Ammon's horn (tissue), 1 donor: ENCODE measurements around the gene OBSCN.

ENCODE experiments used
- DNase-seq: peaks from one replicate; pipeline ENCODE4 v3.0.0-alpha.2; 2016; ENCODE audit warnings: low spot score

OBSCN gene

GRCh38 chr1:228358039-228358763, 150.4 kb downstream of the OBSCN start:
- no peak for DNase-seq

DNA sequence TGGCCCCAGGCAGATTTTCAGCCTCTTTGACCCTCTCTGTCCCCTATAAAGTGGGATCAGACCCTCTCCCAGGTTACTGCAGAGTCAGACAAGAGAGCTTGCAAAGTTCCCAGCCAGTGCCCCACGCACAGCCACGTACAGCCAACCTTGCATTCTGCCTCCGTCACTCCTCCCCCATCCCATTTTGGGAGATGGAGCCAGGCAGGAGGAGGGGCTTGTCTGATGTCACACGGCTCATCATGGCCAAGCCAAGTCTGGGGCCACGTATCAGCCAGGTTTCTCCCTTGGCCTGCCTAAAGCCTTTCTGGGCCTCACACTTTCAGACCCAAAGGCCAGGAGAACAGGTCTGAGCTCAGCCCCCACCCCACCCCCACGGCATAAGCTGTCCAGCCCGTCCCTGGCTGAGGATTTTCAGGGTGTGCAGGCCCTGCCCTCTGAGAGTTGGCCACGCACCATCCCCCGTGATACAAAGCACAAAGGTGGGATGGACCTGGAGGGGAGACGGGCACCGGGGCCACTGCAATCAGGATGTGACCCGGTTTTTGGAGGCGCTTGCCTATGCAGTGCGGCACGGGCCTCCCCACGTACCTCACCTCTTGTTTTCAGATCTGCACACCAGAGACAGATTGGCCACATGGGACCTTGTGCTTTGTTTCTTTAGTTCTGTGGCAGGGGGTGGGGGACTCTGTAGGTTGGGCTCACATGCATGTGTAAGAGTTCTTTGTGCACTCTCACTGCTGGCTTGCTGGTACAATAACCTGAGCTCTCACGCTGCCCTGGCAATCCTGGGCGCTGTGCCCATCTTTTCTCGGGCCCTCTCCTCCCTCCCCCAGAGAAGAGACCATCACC, 151.1 kb downstream of the OBSCN start:
- DNase-seq: no peak

DNA sequence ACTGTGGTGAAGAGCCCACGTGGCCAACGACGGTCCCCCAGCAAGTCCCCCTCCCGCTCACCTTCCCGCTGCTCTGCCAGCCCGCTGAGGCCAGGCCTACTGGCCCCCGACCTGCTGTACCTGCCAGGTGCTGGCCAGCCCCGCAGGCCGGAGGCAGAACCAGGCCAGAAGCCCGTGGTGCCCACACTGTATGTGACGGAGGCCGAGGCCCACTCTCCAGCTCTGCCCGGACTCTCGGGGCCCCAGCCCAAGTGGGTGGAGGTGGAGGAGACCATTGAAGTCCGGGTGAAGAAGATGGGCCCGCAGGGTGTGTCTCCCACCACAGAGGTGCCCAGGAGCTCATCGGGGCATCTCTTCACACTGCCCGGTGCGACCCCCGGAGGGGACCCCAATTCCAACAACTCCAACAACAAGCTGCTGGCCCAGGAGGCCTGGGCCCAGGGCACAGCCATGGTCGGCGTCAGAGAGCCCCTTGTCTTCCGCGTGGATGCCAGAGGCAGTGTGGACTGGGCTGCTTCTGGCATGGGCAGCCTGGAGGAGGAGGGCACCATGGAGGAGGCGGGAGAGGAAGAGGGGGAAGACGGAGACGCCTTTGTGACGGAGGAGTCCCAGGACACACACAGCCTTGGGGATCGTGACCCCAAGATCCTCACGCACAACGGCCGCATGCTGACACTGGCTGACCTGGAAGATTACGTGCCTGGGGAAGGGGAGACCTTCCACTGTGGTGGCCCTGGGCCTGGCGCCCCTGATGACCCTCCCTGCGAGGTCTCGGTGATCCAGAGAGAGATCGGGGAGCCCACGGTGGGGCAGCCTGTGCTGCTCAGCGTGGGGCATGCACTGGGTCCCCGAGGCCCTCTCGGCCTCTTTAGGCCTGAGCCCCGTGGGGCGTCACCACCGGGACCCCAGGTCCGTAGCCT, 152.0 kb downstream of the OBSCN start:
- no peak for DNase-seq

DNA sequence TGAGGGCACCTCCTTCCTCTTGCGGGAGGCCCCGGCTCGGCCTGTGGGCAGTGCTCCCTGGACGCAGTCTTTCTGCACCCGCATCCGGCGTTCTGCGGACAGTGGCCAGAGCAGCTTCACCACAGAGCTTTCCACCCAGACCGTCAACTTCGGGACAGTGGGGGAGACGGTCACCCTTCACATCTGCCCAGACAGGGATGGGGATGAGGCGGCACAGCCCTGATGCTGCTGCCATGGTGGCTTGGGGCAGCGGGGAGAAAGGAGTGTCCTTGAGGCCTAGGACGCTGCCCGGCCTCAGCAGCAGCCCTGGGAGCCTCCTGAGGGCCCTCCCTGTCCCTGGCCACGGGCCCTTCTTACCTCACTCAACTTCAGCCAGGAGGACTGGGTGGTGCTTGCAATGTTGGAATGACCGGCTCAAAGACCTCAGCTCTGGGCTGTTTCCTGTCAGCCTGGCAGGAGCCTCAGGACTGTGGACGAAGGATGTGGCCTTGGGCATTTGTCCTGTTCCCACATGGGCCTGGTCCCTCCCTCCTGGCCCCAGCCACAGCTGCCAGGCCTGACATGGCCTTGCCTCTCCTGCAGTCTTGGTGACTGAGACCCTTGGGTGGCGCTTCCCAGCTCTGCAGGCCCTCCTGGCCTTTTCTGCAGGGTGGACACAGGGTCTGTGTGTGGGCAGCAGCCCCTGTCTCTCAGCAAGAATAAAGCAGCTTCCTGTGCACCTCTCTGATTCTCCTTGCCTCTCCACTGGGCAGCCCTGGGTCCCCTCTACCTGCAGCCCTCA, 152.9 kb downstream of the OBSCN start:
- no peak for DNase-seq

DNA sequence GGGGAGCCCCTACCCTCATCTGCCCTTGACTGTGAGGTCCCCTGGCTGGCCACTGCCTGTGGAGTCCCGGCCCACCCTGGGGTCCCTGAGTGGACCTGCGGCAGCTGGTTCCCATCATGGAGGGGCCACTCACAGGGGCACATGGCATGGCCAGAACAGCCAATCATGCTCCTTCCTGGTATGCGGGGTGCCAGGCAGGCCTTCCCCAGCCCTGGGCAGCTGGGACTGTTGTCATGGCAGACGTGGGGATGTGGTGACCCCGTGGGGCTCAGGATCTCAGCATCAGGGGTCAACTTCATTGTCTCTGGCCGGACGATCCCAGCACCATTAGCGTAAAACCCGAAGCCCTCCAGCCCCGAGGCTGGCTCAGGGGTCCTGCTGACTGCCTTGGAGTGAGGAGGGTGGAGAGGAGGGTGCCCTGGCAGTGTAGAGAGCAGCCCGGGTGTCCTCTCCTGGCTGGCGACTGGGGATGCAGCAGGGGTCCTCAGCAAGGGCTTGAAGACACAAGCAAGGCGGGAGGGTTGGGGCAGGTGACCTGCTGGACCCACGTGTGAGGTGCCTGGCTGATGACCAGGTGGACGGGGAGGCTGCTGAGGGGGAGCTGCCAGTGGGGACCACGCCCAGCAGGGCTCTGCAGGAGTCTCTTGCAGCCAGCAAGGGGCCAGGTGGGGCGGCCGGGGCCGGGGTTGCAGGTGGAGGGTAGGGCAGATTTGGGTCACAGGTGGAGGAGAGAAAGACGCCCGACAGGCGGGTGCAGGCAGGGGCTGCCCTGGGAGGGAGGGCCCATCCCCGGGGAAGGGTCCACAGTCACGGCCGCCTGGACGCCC, 153.7 kb downstream of the OBSCN start:
- no peak for DNase-seq

DNA sequence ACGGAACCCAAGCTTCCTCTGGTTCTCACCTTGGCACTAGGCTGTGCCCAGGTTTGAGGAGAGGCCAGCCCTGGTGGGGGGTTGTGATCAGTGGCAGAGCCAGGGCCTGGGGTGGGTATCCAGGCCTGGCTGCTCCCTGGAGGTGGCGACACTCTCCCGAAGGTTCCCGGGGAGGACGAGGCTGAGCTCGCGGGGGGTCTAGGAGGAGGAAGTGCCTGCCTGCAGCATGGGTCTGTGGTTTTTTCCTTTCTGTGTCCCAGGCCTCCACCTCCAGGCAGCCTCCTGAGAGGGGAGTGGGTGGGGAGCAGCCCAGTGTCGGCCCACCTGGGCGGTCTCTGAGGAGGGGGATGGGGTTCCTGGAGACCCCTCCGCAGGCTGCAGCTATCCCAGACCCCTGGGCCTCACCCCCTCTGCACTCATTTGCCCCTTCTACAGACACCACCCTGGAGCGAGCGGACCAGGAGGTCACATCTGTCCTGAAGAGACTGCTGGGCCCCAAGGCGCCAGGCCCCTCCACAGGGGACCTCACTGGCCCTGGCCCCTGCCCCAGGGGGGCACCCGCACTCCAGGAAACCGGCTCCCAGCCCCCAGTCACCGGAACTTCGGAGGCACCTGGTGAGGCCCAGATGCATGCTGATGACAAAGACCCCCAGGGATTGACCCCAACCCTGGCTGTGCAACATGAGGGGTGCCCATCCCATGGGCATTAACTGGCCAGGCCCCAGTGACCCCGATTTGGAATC, 154.5 kb downstream of the OBSCN start:
- DNase-seq: no peak

DNA sequence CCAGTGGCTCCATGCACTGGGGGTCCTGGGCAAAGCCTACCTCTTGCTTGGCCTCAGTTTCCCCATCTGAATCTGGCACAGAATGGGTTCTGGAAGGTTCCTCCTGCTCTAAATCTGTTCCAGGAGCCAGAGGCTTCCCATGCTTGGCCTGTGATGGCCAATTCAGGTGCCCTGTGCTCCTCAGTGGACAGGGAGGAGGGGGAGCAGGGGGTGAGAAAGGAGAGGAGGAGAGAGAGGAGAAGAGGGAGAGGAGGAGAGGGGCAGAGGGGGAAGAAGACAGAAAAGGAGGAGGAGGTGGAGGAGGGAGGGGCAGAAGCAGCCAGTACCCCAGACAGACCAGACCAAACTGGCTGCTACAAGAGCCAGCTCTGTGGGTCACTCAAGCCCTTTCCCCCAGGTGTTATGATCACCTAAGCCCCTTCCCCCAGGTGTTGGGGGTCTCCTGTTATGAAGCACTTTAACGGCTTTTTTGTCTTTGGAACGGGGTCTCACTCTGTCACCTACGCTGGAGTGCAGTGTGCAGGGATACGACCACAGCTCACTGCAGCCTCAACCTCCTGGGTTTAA, 155.1 kb downstream of the OBSCN start:
- DNase-seq: no peak

GRCh38 chr1:228363686-228364067, 155.8 kb downstream of the OBSCN start:
- DNase-seq: no peak

DNA sequence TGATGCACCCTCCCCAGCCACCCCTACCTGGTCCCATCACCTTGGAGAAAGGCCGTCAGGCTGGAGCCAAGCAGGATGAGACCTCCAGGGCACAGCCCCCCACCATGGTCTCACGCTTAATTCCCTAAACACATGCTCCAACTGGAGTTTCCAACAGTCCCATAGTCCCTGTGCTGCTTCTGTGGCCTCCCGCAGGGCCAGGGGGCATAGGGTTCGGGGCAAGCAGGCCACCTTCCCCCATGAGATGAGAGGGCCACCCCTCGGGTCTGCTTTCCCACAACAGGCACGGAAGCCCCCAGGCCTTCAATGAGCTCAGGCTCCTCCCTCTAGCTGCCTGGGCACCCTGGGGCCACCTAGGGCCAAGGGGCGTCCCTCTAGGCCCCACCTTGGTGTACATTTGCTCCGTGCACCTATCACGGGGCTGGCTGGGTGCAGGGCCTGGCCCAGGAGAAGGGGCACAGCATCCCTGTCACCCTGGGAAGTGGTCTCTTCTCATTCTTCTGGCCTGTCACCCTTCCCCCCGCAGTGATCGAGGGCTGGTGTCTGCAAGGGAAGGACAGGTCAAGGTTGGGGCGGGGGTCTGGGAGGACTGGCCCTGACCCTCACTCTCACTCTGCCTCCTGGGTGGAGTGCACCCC, 156.3 kb downstream of the OBSCN start:
- DNase-seq: no peak

DNA sequence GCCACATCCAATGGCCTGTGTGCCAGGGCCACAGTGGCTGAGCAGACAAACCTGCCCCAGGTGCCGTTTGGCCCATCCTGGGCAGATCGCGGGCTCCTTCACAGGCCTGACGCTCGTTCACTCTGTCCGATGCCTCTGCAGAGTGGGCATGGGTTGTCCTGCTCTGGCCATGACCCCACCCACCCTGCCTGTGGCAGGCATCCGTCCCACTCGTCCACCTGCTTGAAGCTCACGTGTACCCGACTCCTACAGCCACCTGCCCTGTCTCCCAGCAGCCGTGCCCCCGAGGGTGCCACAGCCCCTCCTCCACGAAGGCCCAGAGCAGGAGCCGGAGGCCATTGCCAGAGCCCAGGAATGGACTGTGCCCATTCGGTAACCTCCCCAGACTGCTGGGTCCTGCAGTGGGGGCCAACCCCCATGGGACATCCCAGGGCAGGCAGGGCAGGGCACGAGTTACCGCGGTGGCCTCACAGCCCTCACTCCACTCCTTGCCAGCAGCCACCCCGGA, 156.9 kb downstream of the OBSCN start:
- DNase-seq: no peak

GRCh38 chr1:228365271-228366061, 157.6 kb downstream of the OBSCN start:
- DNase-seq: no peak

- no peak for DNase-seq
Observed at GRCh38 chr1:228366062-228366865, 158.4 kb downstream of the OBSCN start.

GRCh38 chr1:228366866-228367741, 159.3 kb downstream of the OBSCN start:
- DNase-seq: no peak

DNA sequence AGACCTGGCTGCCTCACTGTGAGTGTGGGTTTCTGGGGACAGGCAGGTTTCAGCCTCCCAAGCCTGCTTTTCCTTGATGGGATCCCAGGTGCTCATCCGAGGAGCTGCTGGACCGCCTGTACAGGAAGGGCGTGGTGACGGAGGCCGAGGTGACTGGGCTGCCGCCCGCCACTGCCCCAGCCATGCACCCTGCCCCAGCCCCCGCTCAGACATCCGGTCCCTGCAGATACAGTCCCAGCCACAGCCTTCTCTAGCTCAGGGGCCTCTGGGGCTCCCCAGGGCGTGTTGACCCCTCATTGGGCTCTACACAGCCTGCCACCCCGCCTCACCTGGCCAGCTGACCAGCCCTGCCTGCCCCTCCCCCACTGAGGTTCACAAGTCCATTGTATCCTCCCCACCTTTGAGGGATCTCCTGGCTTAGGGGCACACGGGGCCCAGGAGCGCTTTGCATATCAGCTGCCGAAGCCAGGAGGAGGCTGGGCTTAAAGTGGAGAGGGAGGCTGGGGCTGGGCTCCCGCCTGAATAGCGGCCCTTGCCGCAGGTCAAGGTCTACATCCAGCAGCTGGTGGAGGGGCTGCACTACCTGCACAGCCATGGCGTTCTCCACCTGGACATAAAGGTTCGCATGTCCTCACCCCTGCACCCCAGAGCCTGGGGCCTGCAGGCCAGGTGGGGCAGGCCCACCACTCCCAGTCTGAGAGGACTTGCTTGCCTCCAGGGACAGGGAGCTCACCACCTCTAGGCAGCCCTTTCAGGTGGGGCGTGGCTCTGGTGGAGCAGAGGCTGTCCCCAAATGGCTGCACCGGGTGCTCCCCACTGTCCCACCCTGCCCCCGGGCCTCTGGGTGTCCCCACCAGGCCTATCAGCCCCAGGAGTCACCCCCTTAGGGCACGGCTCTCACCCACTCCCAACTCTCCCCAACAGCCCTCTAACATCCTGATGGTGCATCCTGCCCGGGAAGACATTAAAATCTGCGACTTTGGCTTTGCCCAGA, 160.3 kb downstream of the OBSCN start:
- no peak for DNase-seq
